Measurements from ENCODE around the gene CIC. TPM values are rescaled to one million over a fixed set of nuclear protein-coding genes. Genes with fewer than 3 reads are reported as not detected.

CIC gene
- total and polyA plus RNA-seq, 9 of the 15 experiments (the other 6 are each of a cell fraction or from before 2014, with no cell fraction given), result 0.07 to 44.7 (median 8.6) TPM

DNA sequence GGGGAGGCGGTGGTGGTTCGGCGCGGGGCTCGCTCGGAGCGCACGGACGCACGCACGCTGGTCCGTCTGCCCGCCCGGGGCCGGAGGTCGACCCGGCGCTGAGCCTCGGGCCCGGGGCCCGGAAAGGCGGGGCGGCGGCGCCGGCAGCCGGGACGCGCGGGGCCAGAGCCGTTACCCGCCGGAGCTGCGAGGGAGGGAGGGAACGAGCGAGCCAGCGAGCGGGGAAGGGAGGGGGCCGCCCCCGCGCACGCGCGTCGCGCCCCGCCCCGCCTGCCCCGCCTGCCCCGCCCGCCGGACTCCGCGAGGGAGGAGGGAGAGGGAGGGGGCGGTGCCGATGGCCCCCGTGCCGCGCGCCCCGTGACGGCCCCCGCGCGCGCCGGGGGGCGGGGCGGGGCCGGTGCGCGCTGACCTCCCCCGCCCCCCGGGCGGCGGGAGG is 15.0 kb downstream of the CIC start (continued):
- TF ChIP-seq, protein P1, sequence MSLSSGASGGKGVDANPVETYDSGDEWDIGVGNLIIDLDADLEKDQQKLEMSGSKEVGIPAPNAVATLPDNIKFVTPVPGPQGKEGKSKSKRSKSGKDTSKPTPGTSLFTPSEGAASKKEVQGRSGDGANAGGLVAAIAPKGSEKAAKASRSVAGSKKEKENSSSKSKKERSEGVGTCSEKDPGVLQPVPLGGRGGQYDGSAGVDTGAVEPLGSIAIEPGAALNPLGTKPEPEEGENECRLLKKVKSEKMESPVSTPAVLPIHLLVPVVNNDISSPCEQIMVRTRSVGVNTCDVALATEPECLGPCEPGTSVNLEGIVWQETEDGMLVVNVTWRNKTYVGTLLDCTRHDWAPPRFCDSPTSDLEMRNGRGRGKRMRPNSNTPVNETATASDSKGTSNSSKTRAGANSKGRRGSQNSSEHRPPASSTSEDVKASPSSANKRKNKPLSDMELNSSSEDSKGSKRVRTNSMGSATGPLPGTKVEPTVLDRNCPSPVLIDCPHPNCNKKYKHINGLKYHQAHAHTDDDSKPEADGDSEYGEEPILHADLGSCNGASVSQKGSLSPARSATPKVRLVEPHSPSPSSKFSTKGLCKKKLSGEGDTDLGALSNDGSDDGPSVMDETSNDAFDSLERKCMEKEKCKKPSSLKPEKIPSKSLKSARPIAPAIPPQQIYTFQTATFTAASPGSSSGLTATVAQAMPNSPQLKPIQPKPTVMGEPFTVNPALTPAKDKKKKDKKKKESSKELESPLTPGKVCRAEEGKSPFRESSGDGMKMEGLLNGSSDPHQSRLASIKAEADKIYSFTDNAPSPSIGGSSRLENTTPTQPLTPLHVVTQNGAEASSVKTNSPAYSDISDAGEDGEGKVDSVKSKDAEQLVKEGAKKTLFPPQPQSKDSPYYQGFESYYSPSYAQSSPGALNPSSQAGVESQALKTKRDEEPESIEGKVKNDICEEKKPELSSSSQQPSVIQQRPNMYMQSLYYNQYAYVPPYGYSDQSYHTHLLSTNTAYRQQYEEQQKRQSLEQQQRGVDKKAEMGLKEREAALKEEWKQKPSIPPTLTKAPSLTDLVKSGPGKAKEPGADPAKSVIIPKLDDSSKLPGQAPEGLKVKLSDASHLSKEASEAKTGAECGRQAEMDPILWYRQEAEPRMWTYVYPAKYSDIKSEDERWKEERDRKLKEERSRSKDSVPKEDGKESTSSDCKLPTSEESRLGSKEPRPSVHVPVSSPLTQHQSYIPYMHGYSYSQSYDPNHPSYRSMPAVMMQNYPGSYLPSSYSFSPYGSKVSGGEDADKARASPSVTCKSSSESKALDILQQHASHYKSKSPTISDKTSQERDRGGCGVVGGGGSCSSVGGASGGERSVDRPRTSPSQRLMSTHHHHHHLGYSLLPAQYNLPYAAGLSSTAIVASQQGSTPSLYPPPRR (CRISPR knock-in tag; IDR thresholded peaks at IDR 0.05; ENCODE audit: borderline replicate concordance), result no peak
- TF ChIP-seq ZNF76 (CRISPR knock-in tag; IDR thresholded peaks at IDR 0.05; ENCODE audit: borderline replicate concordance) (no peak), VEZF1 (CRISPR knock-in tag; IDR thresholded peaks at IDR 0.05) (peak; percentile 99), ERF (CRISPR knock-in tag; IDR thresholded peaks at IDR 0.05) (0 out of 2 replicates have a peak, but pooled peaks have one; percentile 64), NRF1 (conservative IDR thresholded peaks at IDR 0.05 in 1 of 2, IDR thresholded peaks at IDR 0.05 in 1 of 2) (peak in 1 of 2 experiments; percentile 31; a peak in 2 of 4 replicates), MCM5 (IDR thresholded peaks at IDR 0.05; ENCODE audit: low read depth) (no peak), SIN3B (IDR thresholded peaks at IDR 0.05; ENCODE audit: low read depth) (0 out of 2 replicates have a peak, but pooled peaks have one; percentile 30), DPF2 (IDR thresholded peaks at IDR 0.05) (no peak), PRMT5 (CRISPR knock-in tag; IDR thresholded peaks at IDR 0.05) (no peak), ZNF780A (CRISPR knock-in tag; IDR thresholded peaks at IDR 0.05) (no peak), ZNF717 (CRISPR knock-in tag; IDR thresholded peaks at IDR 0.05) (no peak), SP2 (IDR thresholded peaks at IDR 0.05; ENCODE audit: extremely low read depth, low read depth, low read length, poor library complexity, severe bottlenecking) (no peak), RBBP5 (IDR thresholded peaks at IDR 0.05; ENCODE audit: borderline replicate concordance, insufficient read depth, low read length, poor library complexity, severe bottlenecking) (peak; percentile 24)
- TF ChIP-seq, protein P2, sequence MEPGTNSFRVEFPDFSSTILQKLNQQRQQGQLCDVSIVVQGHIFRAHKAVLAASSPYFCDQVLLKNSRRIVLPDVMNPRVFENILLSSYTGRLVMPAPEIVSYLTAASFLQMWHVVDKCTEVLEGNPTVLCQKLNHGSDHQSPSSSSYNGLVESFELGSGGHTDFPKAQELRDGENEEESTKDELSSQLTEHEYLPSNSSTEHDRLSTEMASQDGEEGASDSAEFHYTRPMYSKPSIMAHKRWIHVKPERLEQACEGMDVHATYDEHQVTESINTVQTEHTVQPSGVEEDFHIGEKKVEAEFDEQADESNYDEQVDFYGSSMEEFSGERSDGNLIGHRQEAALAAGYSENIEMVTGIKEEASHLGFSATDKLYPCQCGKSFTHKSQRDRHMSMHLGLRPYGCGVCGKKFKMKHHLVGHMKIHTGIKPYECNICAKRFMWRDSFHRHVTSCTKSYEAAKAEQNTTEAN (CRISPR knock-in tag; IDR thresholded peaks at IDR 0.05), result no peak
- TF ChIP-seq, protein P3, sequence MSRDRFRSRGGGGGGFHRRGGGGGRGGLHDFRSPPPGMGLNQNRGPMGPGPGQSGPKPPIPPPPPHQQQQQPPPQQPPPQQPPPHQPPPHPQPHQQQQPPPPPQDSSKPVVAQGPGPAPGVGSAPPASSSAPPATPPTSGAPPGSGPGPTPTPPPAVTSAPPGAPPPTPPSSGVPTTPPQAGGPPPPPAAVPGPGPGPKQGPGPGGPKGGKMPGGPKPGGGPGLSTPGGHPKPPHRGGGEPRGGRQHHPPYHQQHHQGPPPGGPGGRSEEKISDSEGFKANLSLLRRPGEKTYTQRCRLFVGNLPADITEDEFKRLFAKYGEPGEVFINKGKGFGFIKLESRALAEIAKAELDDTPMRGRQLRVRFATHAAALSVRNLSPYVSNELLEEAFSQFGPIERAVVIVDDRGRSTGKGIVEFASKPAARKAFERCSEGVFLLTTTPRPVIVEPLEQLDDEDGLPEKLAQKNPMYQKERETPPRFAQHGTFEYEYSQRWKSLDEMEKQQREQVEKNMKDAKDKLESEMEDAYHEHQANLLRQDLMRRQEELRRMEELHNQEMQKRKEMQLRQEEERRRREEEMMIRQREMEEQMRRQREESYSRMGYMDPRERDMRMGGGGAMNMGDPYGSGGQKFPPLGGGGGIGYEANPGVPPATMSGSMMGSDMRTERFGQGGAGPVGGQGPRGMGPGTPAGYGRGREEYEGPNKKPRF (IDR thresholded peaks at IDR 0.05; ENCODE audit: low read depth, low read length), result no peak
- TF ChIP-seq, protein P4, sequence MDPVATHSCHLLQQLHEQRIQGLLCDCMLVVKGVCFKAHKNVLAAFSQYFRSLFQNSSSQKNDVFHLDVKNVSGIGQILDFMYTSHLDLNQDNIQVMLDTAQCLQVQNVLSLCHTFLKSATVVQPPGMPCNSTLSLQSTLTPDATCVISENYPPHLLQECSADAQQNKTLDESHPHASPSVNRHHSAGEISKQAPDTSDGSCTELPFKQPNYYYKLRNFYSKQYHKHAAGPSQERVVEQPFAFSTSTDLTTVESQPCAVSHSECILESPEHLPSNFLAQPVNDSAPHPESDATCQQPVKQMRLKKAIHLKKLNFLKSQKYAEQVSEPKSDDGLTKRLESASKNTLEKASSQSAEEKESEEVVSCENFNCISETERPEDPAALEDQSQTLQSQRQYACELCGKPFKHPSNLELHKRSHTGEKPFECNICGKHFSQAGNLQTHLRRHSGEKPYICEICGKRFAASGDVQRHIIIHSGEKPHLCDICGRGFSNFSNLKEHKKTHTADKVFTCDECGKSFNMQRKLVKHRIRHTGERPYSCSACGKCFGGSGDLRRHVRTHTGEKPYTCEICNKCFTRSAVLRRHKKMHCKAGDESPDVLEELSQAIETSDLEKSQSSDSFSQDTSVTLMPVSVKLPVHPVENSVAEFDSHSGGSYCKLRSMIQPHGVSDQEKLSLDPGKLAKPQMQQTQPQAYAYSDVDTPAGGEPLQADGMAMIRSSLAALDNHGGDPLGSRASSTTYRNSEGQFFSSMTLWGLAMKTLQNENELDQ (CRISPR knock-in tag; IDR thresholded peaks at IDR 0.05; ENCODE audit: borderline replicate concordance), result no peak
